GM19397 (cell line): ENCODE results near the gene MYO1A.

Experiments used
- ATAC-seq: cut with Tn5 transposase; IDR thresholded peaks from one replicate; pipeline ENCODE4 v1.9.1; 2021; ENCODE audit warnings: mild to moderate bottlenecking, moderate library complexity; ENCODE audit not compliant: unreplicated experiment

MYO1A gene

DNA sequence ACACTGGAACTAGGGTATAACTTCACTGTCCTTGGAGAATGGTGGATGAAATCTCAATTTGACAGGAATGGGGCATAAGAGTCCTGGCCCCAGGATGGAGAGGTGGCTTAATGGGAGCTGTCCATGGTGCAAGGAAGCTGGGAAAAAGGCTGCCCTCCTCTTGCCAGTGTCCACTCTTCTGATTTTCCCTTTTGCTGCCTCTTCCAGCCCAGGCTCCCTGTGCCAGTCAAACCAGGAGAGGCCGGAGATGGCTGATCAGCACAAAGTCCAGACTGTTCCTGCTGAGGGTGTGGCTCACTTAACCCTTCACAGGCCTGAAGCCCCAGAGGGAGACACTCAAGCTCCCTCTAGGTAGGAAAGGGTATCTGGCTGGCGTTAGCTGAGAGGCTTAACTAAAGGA is at the start of gene MYO1A:
Gene MYO1A, minus strand, starts transcription at position 240 of the 400 bp plus-strand sequence. CDS start 1,806 bp downstream, outside the sequence.
- no peak for ATAC-seq

DNA sequence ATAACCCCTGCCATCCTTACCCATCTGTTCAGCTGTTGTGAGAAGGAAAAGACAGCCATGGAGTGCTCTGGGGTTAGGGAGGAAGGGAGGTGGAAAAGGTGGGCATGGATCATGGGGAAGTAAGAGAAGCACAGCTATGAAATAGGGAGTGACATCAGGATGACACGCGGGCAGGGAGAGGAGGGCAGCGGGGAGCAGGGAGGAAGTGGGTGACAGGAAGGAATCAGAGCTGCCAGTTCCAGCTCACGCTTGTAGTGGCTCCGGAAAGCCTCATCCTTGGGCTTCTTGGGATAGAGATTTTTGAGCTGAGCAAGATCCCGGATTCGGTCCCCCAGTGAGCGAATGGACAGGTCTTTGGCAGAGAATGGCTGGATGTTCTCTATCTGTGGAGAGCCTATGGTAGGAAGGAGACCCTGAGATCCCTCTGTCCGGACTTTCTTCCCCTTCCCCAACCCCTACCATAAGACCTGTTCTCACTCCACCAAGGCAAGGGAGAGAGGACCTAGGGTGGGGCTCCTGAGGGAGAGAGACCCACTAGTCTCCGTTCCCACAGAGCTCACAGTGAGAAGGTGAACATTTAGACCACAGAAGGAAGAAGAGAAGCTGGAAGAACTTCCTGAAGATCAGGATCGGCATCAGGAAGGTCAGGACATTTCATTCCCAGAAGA is 49.3 kb upstream of the MYO1A start:
- ATAC-seq = no peak

DNA sequence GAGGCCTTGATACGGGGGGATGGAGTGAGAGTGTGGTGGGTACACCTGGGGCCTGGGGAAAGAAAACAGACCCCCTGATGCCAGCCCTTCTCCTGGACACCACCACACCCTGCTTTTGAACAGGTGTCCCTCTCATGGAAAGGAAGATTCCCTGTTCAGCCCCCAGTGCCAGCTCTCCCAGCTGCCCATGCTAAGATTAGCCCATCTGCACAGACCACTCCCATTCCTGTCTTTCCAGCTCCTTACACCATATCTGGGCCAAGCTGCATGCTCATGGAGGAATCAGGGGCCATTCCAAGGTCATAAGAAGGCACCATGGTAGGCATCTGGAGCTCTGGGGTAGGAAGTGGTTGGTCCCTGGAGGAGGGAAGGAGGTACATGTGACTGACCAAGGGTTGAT is 48.6 kb upstream of the MYO1A start:
- ATAC-seq = no peak

DNA sequence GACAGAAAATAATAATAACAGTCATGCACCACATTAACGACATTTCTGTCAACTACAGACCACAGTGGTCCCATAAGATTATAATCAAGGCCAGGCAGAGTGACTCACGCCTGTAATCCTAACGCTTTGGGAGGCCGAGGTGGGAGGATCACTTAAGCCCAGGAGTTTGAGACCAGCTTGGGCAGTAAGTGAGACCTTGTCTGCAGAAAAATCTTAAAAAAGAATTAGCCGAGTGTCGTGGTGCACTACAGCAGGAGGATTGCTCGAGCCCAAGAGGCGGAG is 47.6 kb upstream of the MYO1A start:
- ATAC-seq = no peak

DNA sequence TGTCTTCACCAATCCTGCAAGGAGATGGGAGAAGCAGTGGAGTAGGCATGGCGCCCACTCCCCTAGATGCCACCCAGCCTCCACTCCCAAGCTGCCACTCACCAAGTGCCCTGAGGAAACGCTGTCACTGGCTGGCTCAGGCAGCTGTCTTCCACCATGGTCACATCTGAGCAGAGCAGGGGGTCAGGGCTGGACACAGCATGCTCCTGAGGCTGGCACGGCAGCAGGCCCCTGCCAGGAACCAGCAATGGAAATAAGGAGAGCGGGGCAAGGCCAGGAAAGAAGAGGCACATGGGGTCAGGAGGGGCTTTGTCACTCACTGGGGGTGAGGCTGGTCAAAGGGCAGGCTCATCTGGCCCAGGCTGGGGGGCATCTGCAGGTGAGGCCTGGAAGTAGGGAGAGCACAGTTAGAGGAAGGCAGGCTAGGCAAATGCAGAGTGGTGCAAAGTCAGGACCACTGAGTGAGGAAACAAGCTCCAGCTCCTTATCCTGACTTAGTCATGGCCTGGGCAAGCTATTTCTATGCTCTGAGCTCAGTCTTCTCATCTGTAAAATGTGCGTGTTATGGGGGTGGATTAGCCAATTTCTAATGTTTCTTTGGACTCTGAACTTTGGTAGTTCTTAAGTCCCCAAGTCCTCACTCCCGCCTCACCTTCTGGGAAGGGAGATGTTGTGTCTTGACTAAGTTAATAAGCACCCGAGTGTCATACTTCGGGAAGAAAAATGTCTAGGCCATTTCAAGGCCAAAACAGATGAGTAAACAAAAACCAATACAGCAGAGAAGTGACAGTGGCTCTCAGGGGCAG is 47.0 kb upstream of the MYO1A start:
- ATAC-seq = no peak

DNA sequence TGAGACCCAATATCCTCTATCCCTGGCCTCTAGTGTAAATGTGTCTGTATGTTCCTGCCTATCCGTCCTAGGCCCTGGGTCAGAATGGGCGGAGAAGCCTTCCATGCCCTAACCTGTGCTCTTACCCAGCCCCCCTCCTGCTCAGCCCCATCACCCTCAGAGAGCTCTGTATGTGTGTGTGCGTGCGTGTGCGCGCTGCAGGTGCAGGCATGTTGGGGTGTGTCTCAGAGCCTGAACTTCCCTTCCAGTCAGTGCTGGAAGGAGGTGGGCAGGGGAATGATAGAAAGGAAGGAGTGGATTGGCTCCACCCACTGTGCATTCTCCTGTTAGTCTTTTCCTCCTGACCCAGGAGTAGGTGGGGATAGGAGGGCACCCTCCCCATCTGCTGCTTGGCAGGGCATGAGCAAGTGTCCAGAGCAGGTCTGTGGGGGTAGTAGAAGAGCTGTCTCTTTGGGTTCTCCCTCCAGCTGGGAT is 46.2 kb upstream of the MYO1A start:
- no peak for ATAC-seq

DNA sequence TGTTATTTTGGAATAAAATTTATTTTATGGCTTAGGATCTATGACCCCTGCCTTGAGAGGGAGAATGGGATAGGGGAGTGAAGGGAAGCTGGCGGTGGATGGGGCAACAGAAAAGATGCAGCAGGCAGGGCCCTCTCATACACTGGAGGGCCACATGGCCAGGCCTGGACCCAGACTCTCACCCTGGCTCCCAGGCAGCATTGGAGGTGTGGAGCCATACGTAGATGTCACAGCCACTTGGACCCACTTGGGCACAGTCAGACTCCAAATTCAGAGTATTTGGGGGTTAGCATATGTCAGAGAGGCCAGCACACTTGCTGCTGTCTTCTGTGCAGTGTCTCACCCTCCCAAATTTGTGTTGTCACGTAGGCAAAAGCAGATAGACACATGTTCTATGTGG is 45.5 kb upstream of the MYO1A start:
- no peak for ATAC-seq

DNA sequence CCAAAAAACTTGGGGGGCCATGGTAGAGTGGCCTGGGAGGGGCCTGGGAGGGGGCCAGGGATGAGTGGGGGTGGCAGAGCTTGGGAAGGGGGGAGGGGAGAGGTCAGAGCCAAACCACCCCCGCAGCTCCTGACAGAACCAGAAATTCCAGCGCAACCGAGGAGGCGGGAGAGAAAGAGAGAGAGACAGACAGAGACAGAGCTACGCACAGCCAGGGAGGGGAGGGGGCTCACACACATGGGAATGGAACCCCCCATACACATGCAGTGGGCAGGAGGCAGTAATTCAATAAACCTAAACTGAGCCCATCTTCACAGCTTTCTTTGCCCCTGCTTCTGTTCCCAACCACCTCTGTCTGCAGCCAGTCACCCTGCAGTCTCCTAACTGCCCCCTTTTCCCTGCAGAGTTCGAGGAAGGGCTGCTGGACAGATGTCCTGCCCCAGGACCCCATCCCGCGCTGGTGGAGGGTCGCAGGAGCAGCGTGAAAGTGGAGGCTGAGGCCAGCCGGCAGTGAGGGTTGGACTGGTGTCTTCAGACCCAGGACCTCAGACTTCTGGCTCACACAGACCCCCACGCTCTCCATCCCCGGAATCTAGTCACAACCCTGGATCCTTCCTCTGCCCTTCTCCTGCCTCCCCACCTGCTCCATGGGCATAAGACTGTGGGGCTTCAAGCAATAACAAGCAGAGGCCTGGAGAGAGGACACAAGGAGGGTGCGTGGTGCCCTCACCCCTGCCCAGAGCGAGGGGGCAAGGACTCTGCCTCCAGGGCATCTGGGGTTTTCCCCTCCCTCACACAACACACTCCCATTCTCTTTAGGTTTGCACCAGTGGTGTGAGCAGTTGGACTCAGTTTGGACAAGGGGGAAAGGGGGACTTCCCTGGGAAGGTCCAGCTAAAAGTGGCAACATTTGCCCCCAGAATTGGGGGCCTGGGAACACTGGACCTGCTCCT is 44.6 kb upstream of the MYO1A start:
- no peak for ATAC-seq

DNA sequence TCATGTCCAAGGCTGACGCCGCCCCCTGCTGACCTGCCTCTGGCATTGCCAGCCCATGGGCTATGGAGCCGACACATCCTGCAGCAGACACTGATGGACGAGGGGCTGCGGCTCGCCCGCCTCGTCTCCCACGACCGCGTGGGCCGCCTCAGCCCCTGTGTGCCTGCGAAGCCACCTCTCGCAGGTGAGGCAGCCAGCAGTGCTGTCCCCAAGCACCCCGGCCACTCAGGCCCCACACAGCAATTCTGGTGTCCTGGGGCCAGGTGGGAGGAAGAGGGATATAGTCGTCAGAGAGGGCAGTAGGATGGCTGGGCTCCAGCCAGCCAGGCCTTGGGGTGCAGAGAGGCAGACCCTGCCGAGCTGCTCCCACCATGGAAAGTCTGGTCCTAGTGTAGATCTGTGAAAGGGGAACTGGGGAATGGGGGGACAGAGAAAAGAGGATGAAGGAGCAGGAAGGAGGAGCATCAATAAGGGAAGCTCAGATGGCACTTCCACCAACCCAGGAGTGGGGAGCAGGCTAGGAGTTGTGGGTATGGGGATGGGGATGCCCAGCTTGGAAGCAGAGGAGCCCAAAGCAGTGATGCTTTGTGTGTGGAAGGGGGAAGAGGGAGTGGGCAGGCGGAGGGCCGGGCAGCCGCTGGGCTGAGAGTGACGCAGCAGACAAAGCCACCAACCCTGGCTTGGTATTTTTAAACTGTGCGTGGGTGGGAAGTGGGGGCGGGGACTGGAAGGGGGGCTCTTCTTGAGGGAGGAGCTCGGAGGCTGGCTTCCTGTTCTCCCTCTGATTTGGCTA is 43.7 kb upstream of the MYO1A start:
- ATAC-seq = no peak

DNA sequence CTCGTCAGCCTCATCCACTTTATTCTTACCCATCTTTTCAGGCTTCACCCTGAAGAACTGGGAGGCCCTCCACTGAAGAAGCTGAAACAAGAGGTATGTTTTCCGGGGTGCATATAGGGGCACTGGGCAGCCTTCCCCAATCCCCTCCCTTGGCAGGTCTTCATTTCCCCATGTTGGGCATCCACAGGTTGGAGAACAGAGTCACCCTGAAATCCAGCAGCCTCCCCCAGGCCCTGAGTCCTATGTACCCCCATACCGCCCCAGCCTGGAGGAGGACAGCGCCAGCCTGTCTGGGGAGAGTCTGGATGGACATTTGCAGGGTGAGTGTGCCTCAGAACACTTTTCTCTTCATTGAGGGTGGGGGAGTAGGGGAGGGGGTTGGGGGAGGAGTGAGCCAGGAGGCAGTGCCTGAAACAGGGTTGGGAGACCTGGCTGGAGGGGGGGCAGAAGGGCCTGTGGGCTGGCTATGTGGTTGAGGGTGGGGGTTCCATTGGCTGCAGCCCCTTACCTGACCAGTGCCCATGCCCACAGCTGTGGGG is 43.0 kb upstream of the MYO1A start:
- ATAC-seq = no peak

DNA sequence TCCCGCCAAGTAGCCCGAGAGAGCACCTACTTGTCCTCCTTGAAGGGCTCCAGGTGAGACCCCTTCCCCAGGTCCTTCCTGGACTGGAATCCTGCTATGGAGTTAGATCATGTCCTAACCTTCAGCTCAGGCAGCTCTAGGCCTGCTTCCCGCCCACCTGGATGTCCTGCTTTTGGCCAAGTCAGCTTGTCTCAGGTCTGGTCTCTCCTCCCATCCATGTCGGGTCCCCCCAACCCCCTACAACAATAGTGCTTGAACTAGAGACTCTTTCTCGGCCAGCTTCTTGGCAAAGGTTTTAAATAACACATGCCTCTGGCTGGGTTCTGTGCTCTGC is 42.6 kb upstream of the MYO1A start:
- ATAC-seq = no peak

DNA sequence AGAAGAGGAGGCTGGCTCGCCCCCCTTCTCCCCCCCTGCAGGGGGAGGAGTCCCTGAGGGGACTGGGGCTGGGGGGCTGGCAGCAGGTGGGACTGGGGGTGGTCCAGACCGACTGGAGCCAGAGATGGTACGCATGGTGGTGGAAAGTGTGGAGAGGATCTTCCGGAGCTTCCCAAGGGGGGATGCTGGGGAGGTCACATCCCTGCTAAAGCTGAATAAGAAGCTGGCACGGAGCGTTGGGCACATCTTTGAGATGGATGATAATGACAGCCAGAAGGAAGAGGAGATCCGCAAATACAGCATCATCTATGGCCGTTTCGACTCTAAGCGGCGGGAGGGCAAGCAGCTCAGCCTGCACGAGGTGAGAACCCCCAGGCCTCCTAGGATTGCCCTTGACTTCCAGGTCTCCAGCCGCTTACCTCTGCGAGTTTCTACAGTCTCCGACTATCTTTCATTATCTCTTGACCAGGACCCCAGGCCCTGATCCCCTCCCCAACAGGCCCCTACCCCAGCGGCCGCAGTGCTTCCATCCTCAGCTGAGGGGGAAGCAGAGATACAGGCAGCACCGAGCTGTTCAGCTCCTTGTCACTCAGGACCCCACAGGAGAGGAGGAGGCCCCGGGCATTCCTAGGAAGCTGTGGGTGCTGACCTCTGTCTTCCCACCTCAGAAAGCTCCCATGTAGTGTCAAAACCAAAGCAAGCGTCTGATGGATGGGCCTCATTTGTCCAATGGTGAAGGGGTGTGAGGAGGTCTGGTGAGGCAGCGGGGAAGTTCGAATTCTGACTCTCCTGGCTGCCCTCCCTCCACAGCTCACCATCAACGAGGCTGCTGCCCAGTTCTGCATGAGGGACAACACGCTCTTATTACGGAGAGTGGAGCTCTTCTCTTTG is 42.0 kb upstream of the MYO1A start:
- no peak for ATAC-seq

DNA sequence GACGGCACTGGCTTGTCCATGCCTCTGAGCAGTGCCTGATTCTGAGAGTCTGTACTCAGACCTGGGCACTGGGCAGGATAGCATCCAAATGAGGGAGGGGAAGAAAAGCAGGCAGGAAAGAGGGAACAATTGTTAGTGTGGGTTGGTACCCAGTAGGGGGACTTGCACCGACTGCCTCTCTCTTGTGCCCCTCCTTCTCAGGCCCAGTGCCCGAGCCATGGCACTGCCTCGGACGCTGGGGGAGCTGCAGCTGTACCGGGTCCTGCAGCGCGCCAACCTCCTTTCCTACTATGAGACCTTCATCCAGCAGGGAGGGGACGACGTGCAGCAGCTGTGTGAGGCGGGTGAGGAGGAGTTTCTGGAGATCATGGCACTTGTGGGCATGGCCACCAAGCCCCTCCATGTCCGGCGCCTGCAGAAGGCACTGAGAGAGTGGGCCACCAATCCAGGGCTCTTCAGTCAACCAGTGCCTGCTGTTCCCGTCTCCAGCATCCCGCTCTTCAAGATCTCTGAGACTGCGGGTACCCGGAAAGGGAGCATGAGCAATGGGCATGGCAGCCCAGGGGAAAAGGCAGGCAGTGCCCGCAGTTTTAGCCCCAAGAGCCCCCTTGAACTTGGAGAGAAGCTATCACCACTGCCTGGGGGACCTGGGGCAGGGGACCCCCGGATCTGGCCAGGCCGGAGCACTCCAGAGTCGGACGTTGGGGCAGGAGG is 41.2 kb upstream of the MYO1A start:
- ATAC-seq = no peak

DNA sequence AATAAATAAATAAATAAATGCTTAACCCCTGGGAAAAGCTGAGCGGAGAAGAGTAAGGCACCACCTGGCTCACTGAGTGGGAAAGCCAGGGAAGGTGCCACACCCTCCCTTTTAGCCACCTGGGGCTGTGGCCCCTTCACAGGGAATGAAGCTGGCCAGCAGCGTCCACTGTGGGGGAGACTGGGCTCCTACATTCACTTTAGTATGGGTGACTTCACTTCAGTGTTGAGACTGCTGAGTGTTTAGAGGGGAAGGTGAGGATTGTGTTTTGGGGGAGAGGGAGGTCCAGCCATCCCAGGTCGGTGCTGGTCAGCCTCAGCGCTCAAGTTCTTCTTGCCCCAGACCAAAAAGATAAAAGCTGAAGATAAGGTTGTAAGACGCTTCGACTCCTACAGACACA is 40.6 kb upstream of the MYO1A start:
- ATAC-seq = no peak

DNA sequence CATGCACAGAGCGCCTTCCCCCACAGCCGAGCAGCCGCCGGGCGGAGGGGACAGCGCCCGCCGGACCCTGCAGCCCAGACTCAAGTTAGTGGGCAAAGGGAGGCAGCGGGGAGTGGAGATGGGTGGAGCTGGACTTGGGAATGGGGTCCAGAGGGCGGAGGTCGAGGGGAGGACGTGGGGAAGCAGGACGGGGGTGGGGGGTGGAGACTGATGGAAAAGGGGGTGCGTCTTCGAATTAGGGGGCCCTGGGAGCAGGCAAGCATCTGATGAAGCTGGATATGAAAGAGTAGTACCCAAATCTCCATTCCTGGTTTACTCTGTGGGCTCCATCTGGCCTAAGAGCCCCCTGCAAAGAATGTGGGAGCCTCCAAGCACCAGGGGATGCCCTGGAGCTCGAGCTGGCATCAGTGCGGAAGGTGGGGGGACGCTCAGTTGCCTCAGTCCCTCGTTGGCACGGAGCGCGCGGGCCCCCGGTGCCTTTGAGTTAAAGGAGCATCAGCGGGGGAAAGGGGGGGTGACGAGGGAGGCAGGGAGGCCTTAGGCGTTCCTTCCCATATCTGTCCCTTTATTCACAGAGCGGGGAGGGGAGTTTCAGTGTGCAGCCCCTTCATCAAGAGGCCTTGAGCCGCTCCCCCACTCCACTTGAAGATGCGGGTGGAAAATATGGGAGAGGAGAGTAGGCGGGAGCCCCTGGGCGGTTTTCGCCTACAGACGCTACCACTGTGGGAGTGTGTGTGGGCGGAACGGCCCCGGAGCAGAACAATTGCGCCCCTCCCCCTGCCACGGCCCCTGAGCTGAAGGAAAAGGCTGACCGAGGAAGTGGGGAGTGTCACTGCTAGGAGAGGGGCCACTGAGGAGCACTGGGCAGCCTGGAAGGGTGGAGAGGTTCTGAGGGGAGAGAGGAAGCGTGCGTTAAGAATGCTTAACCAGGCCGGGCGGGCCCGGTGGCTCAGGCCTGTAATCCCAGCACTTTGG is 39.6 kb upstream of the MYO1A start:
- ATAC-seq = no peak

DNA sequence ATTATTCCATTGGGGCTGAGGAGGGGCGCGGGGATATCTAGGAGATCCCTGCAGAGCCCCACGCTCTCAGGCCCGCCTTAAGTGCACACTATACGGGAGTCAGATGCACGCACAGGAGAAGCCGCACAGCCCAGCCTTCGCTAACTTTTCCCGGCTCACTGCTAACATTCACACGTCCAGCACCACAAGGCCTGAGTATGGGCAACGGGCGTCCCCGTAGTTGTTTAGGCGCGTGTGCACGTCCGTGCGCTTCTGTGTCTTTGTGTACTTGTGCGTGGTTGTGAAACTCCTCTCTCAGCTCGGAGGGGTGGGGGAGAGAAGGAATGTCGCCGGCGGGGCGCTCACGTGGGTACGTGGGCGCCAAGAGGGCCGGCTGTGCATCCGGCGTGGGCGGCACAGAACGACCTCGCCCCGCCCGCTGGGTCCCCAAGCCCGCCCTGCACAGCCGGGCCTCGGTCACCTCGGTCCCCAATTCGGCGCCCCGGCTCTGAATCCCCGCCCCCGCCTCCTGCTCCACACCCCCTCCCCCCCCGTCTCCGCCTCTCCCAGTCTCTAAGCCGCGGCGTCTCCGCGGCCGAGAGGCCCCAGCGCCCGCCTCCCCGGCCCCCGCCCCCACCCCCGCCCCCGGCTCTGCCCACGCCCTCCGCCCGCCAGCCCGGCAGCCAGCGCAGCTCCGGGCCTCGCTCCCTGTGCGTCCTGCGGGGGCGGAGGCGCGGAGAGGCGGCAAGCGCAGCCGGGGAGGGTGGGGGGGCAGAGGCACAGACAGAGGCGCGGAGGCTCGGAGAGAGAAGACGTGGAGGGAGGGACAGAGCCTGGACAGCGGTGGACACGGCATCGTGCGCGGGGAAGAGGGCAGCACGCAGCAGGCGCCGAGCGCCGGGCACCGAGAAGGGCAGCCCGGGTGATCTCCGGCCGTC is 38.7 kb upstream of the MYO1A start, which contains the start of gene NAB2:
Gene NAB2, plus strand, starts transcription at position 761 of the 917 bp plus-strand sequence. CDS start 158 bp downstream, outside the sequence.
- ATAC-seq = peak; percentile 66
